WTC11 (cell line): ENCODE data around the gene PHLDB3. TPM values are rescaled to one million over a fixed set of nuclear protein-coding genes. Genes with fewer than 3 reads are reported as not detected.

Experiments used
- ATAC-seq: fragments of 200-7000 bp; cut with Tn5 transposase; 2 replicates; pipeline ENCODE4 v1.10.0; 2021; ENCODE audit warnings: mild to moderate bottlenecking, moderate library complexity
- CTCF ChIA-PET: fragments of 300-600 bp; sonication (Branson Sonifier 250); formaldehyde crosslinking; loops from one replicate; lab custom pipeline; 2021; ENCODE audit warnings: antibody characterized with exemption; lab: Charles Lee
- POLR2A ChIA-PET: fragments of 350-600 bp; sonication (Branson Sonifier 250); formaldehyde crosslinking; loops from one replicate; lab custom pipeline; 2021; ENCODE audit warnings: antibody characterized with exemption; lab: Charles Lee
- DNase-seq: peaks from one replicate; pipeline ENCODE4 v3.0.0; 2021; ENCODE audit warnings: low spot score
- H3K27ac Mint-ChIP-seq: 2 replicates; pipeline ENCODE4 v1.8.0; 2021; ENCODE audit warnings: mixed read lengths
- H3K27me3 Mint-ChIP-seq: 2 replicates; pipeline ENCODE4 v1.8.0; 2021; ENCODE audit warnings: low read depth, mild to moderate bottlenecking, moderate library complexity, mixed read lengths
- H3K36me3 Mint-ChIP-seq: 2 replicates; pipeline ENCODE4 v1.8.0; 2021; ENCODE audit warnings: mixed read lengths
- H3K4me1 Mint-ChIP-seq: 2 replicates; pipeline ENCODE4 v1.8.0; 2022; ENCODE audit warnings: mixed read lengths
- H3K4me3 Mint-ChIP-seq: 2 replicates; pipeline ENCODE4 v1.8.0; 2021; ENCODE audit warnings: mild to moderate bottlenecking, moderate library complexity, mixed read lengths
- H3K9me3 Mint-ChIP-seq: 2 replicates; pipeline ENCODE4 v1.8.0; 2021; ENCODE audit warnings: mixed read lengths
- AFF4 ChIP-seq: sonication (generic); formaldehyde crosslinking; IDR thresholded peaks from 2 replicates; pipeline ENCODE4 v1.8.1; 2023; ENCODE audit warnings: mild to moderate bottlenecking, missing genetic modification reagents, borderline replicate concordance
- ATF2 ChIP-seq: sonication (generic); formaldehyde crosslinking; IDR thresholded peaks from 2 replicates; pipeline ENCODE4 v1.8.1; 2022; ENCODE audit warnings: low read depth, missing genetic modification reagents, borderline replicate concordance
- ATF3 ChIP-seq: sonication (generic); formaldehyde crosslinking; conservative IDR thresholded peaks from 2 replicates; pipeline ENCODE4 v1.8.1; 2022; ENCODE audit warnings: mild to moderate bottlenecking, missing genetic modification reagents
- CBFB ChIP-seq: sonication (generic); formaldehyde crosslinking; IDR thresholded peaks from 2 replicates; pipeline ENCODE4 v1.8.1; 2022; ENCODE audit warnings: mild to moderate bottlenecking, low read depth, missing genetic modification reagents
- CDX4 ChIP-seq: fragments of 250-450 bp; sonication (Bioruptor Pico); IDR thresholded peaks from 2 replicates; pipeline ENCODE4 v1.9.0; 2021; ENCODE audit warnings: moderate library complexity, mild to moderate bottlenecking, inconsistent platforms, borderline replicate concordance
- CREB1 ChIP-seq: sonication (generic); formaldehyde crosslinking; IDR thresholded peaks from 2 replicates; pipeline ENCODE4 v1.8.0; 2023; ENCODE audit warnings: mild to moderate bottlenecking, missing genetic modification reagents
- FOXK1 ChIP-seq: sonication (generic); formaldehyde crosslinking; IDR thresholded peaks from 2 replicates; pipeline ENCODE4 v1.8.0; 2022; ENCODE audit warnings: mild to moderate bottlenecking, moderate library complexity, missing genetic modification reagents
- GABPB1 ChIP-seq: sonication (generic); formaldehyde crosslinking; IDR thresholded peaks from 2 replicates; pipeline ENCODE4 v1.8.1; 2023; ENCODE audit warnings: mild to moderate bottlenecking, missing genetic modification reagents
- GRHL2 ChIP-seq: fragments of 250-450 bp; sonication (Bioruptor Pico); IDR thresholded peaks from 2 replicates; pipeline ENCODE4 v1.8.0; 2022; ENCODE audit warnings: mild to moderate bottlenecking, moderate library complexity; ENCODE audit not compliant: insufficient replicate concordance, severe bottlenecking
- HMGA2 ChIP-seq: fragments of 250-450 bp; sonication (Bioruptor Pico); IDR thresholded peaks from 2 replicates; pipeline ENCODE4 v1.4.0; 2021; ENCODE audit warnings: mild to moderate bottlenecking, moderate library complexity
- JAZF1 ChIP-seq: fragments of 250-450 bp; sonication (Bioruptor Pico); IDR thresholded peaks from 2 replicates; pipeline ENCODE4 v1.9.0; 2021; ENCODE audit warnings: moderate library complexity, mild to moderate bottlenecking, inconsistent platforms
- PREB ChIP-seq: sonication (generic); formaldehyde crosslinking; IDR thresholded peaks from 2 replicates; pipeline ENCODE4 v1.8.1; 2022; ENCODE audit warnings: mild to moderate bottlenecking, missing genetic modification reagents, moderate library complexity, borderline replicate concordance
- SMAD3 ChIP-seq: sonication (generic); formaldehyde crosslinking; IDR thresholded peaks from 2 replicates; pipeline ENCODE4 v1.8.0; 2022; ENCODE audit warnings: missing genetic modification reagents, mild to moderate bottlenecking, borderline replicate concordance
- SP1 ChIP-seq: sonication (generic); formaldehyde crosslinking; conservative IDR thresholded peaks from 2 replicates; pipeline ENCODE4 v1.8.1; 2022; ENCODE audit warnings: missing genetic modification reagents
- TEAD1 ChIP-seq: sonication (generic); formaldehyde crosslinking; IDR thresholded peaks from 2 replicates; pipeline ENCODE4 v1.8.0; 2022; ENCODE audit warnings: mild to moderate bottlenecking, missing genetic modification reagents
- ZNF121 ChIP-seq: sonication (generic); formaldehyde crosslinking; IDR thresholded peaks from 2 replicates; pipeline ENCODE4 v1.8.0; 2023; ENCODE audit warnings: missing genetic modification reagents
- ZNF219 ChIP-seq: sonication (generic); formaldehyde crosslinking; IDR thresholded peaks from 2 replicates; pipeline ENCODE4 v1.8.0; 2023; ENCODE audit warnings: missing genetic modification reagents, mild to moderate bottlenecking, borderline replicate concordance
- ZNF396 ChIP-seq: fragments of 250-450 bp; sonication (Bioruptor Pico); IDR thresholded peaks from 2 replicates; pipeline ENCODE4 v1.8.0; 2021; ENCODE audit warnings: mild to moderate bottlenecking, moderate library complexity, borderline replicate concordance
- ZNF423 ChIP-seq: fragments of 250-450 bp; sonication (Bioruptor Pico); IDR thresholded peaks from 2 replicates; pipeline ENCODE4 v2.1.2; 2022; ENCODE audit warnings: mild to moderate bottlenecking, moderate library complexity
- total RNA-seq: library from RNA; stranded (reverse); gene quantifications from 3 replicates; pipeline ENCODE4 v1.2.3, GENCODE V29; 2021

Gene PHLDB3
- total RNA-seq, 1 experiment from 2014 or later, result 14.6 TPM

GRCh38 chr19:43544077-43544476 lies 39.5 kb upstream of the PHLDB3 start:
- no peaks in the 10 kb centered on the region for H3K27me3 Mint-ChIP-seq
- no peak for TF ChIP-seq TEAD1 (CRISPR knock-in tag)
- no peak for TF ChIP-seq FOXK1 (CRISPR knock-in tag)
- TF ChIP-seq HMGA2 (CRISPR knock-in tag), result no peak
- no peak for TF ChIP-seq GRHL2 (CRISPR knock-in tag)
- TF ChIP-seq SMAD3 (CRISPR knock-in tag), result no peak
- TF ChIP-seq ATF2 (CRISPR knock-in tag), result no peak
- no peak for TF ChIP-seq CREB1 (CRISPR knock-in tag)
- TF ChIP-seq CBFB, result no peak
- no peak for TF ChIP-seq AFF4
- no peak for TF ChIP-seq ZNF396
- no peak for TF ChIP-seq CDX4
- no peak for TF ChIP-seq PREB (CRISPR knock-in tag)
- no peak for TF ChIP-seq SP1
- no peak for TF ChIP-seq JAZF1 (CRISPR knock-in tag)
- no peak for TF ChIP-seq ZNF423 (CRISPR knock-in tag)
- TF ChIP-seq ZNF219 (CRISPR knock-in tag), result no peak
- no peak for TF ChIP-seq ATF3 (CRISPR knock-in tag)
- TF ChIP-seq, all 79 proteins: peak for 0
- CTCF ChIA-PET, result no interaction called here
- H3K36me3 Mint-ChIP-seq, result peaks cover 57% of the 10 kb centered on the region
- peaks cover 9% of the 10 kb centered on the region for H3K9me3 Mint-ChIP-seq
- H3K4me3 Mint-ChIP-seq, result no peak overlapping the region
- DNase-seq, result no peak
- H3K4me1 Mint-ChIP-seq, result no peaks in the 10 kb centered on the region
- POLR2A ChIA-PET, result no interaction called here
- ATAC-seq, result no peak
- no peak overlapping the region for H3K27ac Mint-ChIP-seq

- Mint-ChIP-seq H3K4me3 (no peak overlapping the region), H3K4me1 (no peaks in the 10 kb centered on the region), H3K27me3 (no peaks in the 10 kb centered on the region), H3K9me3 (peaks cover 18% of the 10 kb centered on the region)
- no peak for ATAC-seq
- CTCF ChIA-PET, result interaction anchor here (1.3 kb wide), 1 partner anchor 13 kb away, joined by 4 read pairs; no protein-coding TSS in a partner anchor
- no peak for TF ChIP-seq GABPB1 (CRISPR knock-in tag)
- 0 out of 2 replicates have a peak, but pooled peaks have one; percentile 57 for TF ChIP-seq ZNF121
- TF ChIP-seq, all 79 proteins: peak for 1
- H3K27ac Mint-ChIP-seq, result no peak overlapping the region
- no peak for DNase-seq
- POLR2A ChIA-PET, result no interaction called here
- peaks cover 63% of the 10 kb centered on the region for H3K36me3 Mint-ChIP-seq
Measured at GRCh38 chr19:43541920-43542650, 37.5 kb upstream of the PHLDB3 start.
